ENCODE data around the gene HSF2.

The HSF2 gene

DNA sequence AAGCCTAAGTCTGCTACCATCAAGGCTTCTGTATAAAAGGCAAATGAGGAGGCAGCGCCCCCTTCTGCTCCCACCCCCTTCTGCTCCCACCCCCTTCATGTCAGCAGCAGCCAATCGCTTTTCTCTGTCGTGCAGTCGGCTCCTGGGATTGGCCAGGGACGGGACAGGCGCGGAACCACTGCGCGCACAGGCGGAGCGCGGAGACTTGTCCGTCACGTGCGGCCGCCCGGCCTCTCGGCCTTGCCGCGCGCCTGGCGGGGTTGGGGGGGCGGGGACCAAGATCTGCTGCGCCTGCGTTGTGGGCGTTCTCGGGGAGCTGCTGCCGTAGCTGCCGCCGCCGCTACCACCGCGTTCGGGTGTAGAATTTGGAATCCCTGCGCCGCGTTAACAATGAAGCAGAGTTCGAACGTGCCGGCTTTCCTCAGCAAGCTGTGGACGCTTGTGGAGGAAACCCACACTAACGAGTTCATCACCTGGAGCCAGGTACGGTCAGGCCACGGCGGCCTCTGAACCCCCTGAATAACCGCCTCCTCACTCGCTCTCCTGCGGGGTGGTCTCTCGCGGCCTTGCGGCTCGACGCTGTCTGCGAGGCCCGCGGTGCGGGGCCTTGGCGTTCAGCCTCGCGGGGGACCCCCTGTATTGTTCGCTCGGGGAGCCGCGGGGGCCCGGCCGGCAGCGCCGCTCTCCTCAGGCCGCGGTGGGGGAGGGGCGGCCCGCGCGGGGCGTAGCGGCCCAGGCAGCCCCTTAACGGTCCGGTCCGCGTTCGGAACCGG is at the start of gene HSF2:
TSS of gene HSF2 (plus strand) at position 305 of the 773 bp plus-strand sequence. CDS start at position 391, 86 bp downstream.
- TF ChIP-seq ZFX (IDR thresholded peaks at IDR 0.05; ENCODE audit: borderline replicate concordance) (no peak), CTCF (IDR thresholded peaks at IDR 0.05) (peak; percentile 27; the same call in 1 of the 2 replicates)

DNA sequence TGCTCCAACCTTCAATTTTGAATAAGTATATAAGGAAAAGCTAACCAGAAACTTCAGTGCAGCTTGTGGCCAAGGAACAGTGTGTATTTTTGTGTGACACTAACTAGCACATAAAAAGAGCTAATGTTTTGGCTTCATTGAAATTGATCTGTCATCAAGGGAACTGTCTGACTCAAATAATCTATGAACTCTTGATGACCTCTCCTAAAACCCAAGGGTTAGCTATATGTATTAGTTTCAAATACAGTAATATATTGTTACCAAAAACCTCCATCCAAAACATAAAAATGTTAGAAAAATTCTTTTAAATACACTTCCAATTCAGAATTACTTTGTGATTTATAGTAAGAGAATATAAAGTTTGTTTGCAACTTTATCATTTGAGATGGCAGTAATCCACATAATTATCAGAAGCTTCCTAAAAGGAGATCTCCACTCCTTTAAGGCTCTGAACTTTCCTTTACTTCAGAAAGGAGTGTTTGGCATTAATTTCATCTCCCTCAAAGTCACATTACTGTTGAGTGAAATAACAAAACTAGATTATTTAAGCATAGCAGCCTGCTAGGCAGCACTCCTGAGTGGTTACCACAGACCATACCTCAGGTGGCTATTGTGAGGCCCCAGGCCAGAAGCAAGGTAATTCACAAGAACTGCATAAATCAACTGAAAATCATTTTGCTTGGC is 46.3 kb upstream of the HSF2 start:
- TF ChIP-seq CTCF (IDR thresholded peaks at IDR 0.05), result no peak
- no peak for TF ChIP-seq ZFX (IDR thresholded peaks at IDR 0.05; ENCODE audit: borderline replicate concordance)
- no peak overlapping the region for H3K27ac ChIP-seq

More for the DNA sequence above, at the start of gene HSF2:
- peak within 1 kb of the TSS; percentile 56 for H3K27ac ChIP-seq

DNA sequence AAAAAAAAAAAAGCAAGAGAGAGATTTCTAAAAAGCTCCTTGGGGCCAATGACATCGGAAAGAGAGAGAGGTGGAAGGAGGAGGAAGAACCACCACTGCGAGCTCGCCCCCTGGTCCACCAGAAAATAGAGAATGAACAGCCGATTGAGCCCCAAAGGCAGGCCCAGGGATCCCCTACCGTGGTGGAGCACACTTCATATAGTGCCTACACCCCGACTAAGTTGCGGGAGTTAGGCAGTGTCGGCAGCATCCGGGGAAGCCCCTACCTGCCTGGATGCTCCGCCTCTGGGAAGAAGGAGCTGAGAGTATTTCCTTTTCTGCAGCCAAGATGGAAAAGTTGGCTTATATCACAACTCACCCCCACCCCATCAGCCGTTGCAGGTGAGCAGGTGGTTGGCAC is 38.6 kb upstream of the HSF2 start:
- no peak for TF ChIP-seq CTCF (IDR thresholded peaks at IDR 0.05)
- TF ChIP-seq ZFX (IDR thresholded peaks at IDR 0.05; ENCODE audit: borderline replicate concordance), result no peak
- H3K27ac ChIP-seq, result no peak overlapping the region

- peak; percentile 37 for TF ChIP-seq CTCF (IDR thresholded peaks at IDR 0.05)
- TF ChIP-seq ZFX (IDR thresholded peaks at IDR 0.05; ENCODE audit: borderline replicate concordance), result no peak
- H3K27ac ChIP-seq, result no peak overlapping the region
Measured at GRCh38 chr6:122361314-122361979, 38.0 kb upstream of the HSF2 start.

- TF ChIP-seq ZFX (IDR thresholded peaks at IDR 0.05; ENCODE audit: borderline replicate concordance), result no peak
- no peak for TF ChIP-seq CTCF (IDR thresholded peaks at IDR 0.05)
Measured at GRCh38 chr6:122363769-122364483, 35.5 kb upstream of the HSF2 start.

GRCh38 chr6:122365775-122366403 is 33.6 kb upstream of the HSF2 start:
- TF ChIP-seq ZFX (IDR thresholded peaks at IDR 0.05; ENCODE audit: borderline replicate concordance), result no peak
- TF ChIP-seq CTCF (IDR thresholded peaks at IDR 0.05), result no peak
- no peak overlapping the region for H3K27ac ChIP-seq

More at GRCh38 chr6:122363769-122364483, 35.5 kb upstream of the HSF2 start:
- H3K27ac ChIP-seq, result no peak overlapping the region
